ENCODE results near the gene GSE1. TPM values are rescaled to one million over a fixed set of nuclear protein-coding genes. Genes with fewer than 3 reads are reported as not detected.

The GSE1 gene
- total RNA-seq, 4 donors from 2014 or later: 45.1 to 89.3 (median 71.3) TPM

- H3K27ac ChIP-seq: no peak overlapping the region
- H3K27me3 ChIP-seq: no peaks in the 10 kb centered on the region
- H3K4me1 ChIP-seq: no peaks in the 10 kb centered on the region
- intact Hi-C loops (cut with DNase I; ENCODE audit: low total_unique reads) (no loop called here), in situ Hi-C loops (cut with MboI; ENCODE audit: low sequenced_read_pairs in 4 of 4) (no loop called here)
- TF ChIP-seq POLR2A (IDR thresholded peaks at IDR 0.05) (no peak), CTCF (IDR thresholded peaks at IDR 0.05 in 4 of 5, conservative IDR thresholded peaks at IDR 0.05 in 1 of 5) (no peak)
- ATAC-seq (no peak), DNase-seq (no peak)
- no peaks in the 10 kb centered on the region for H3K36me3 ChIP-seq
- no peak overlapping the region for H3K4me3 ChIP-seq
- H3K9me3 ChIP-seq: no peaks in the 10 kb centered on the region
These were observed 19.5 kb upstream of the GSE1 start for GRCh38 chr16:85593494-85594221.

- Histone ChIP-seq H3K9me3 (no peaks in the 10 kb centered on the region), H3K27ac (no peak overlapping the region), H3K4me1 (peaks cover 0 to 3% of the 10 kb centered on the region in 2 donors), H3K4me3 (no peak overlapping the region), H3K36me3 (no peaks in the 10 kb centered on the region), H3K27me3 (no peaks in the 10 kb centered on the region)
- TF ChIP-seq CTCF (IDR thresholded peaks at IDR 0.05 in 4 of 5, conservative IDR thresholded peaks at IDR 0.05 in 1 of 5) (no peak), POLR2A (IDR thresholded peaks at IDR 0.05) (no peak)
- no peak for ATAC-seq
- in situ Hi-C loops (cut with MboI; ENCODE audit: low sequenced_read_pairs in 4 of 4) (no loop called here), intact Hi-C loops (cut with DNase I; ENCODE audit: low total_unique reads) (no loop called here)
- DNase-seq: no peak
These were observed 18.7 kb upstream of the GSE1 start for GRCh38 chr16:85594273-85594977.

GRCh38 chr16:85594978-85595661 is 18.0 kb upstream of the GSE1 start:
- in situ Hi-C loops (cut with MboI; ENCODE audit: low sequenced_read_pairs in 4 of 4) (no loop called here), intact Hi-C loops (cut with DNase I; ENCODE audit: low total_unique reads) (no loop called here)
- ATAC-seq: no peak

More at GRCh38 chr16:85594978-85595661, 18.0 kb upstream of the GSE1 start:
- TF ChIP-seq POLR2A (IDR thresholded peaks at IDR 0.05): no peak
- TF ChIP-seq CTCF (IDR thresholded peaks at IDR 0.05 in 4 of 5, conservative IDR thresholded peaks at IDR 0.05 in 1 of 5): no peak
- Histone ChIP-seq H3K27me3 (no peaks in the 10 kb centered on the region), H3K4me1 (peaks cover 0 to 10% of the 10 kb centered on the region in 2 donors), H3K36me3 (no peaks in the 10 kb centered on the region), H3K9me3 (no peaks in the 10 kb centered on the region), H3K4me3 (no peak overlapping the region), H3K27ac (no peak overlapping the region)
- DNase-seq: no peak

Data from gastrocnemius medialis (tissue), 4 donors.